Body of pancreas (tissue), 4 donors: Measurements from ENCODE around the gene LINGO4.

ENCODE experiments used
- CTCF ChIP-seq, 7 experiments: fragments of 450-650 bp in 4 of 7; fragments of 200-600 bp in 3 of 7; sonication (generic) in 3 of 7; IDR thresholded peaks; one replicate each; pipeline ENCODE4 v1.5.1; 2016 to 2019; ENCODE audit warnings: antibody characterized with exemption in 7 of 7
- POLR2A ChIP-seq, 3 donors: fragments of 450-650 bp; IDR thresholded peaks; one replicate each; pipeline ENCODE4 v1.6.1; 2016; ENCODE audit warnings: antibody characterized with exemption in 3 of 3, mild to moderate bottlenecking in 2 of 3

- TF ChIP-seq CTCF (IDR thresholded peaks at IDR 0.05) (no peak), POLR2A (IDR thresholded peaks at IDR 0.05) (no peak)
These were observed 42.8 kb upstream of the LINGO4 start for GRCh38 chr1:151847867-151848596.
